Posterior cingulate gyrus (tissue), 11 donors: ENCODE results near the gene TRIM54.
A peak's percentile ranks its signal among the peaks of the same experiment; 100 is the strongest.

Experiments used
- DNase-seq, 10 donors: peaks; one replicate each; pipeline versions ENCODE4 v3.0.0 to v3.0.0-alpha.2; 2020 to 2021; ENCODE audit warnings: mixed read lengths in 3 of 10
- intact Hi-C: fragments of 100-400 bp; cut with DNase I; formaldehyde crosslinking; loops from one replicate; pipeline ENCODE4 v1.15.1; 2023

Gene TRIM54

GRCh38 chr2:27281855-27282559, at the start of gene TRIM54:
Gene TRIM54 (plus strand): TSS chr2:27282429. CDS start chr2:27282732, 303 bp downstream.
- DNase-seq = no peak
- intact Hi-C loops = loop anchor here (5.0 kb wide), 1 partner anchor 185 kb away; no protein-coding TSS in a partner anchor

GRCh38 chr2:27233341-27233740, 48.9 kb upstream of the TRIM54 start:
- DNase-seq = peak in 1 of 10 donors; percentile 73
- intact Hi-C loops = no loop called here

GRCh38 chr2:27236136-27236535, 46.1 kb upstream of the TRIM54 start:
- DNase-seq = peak in 2 of 10 donors; percentile 67 to 80
- intact Hi-C loops = no loop called here

- peak in 2 of 10 donors; percentile 20 to 41 for DNase-seq
These were observed 45.6 kb upstream of the TRIM54 start for GRCh38 chr2:27236626-27237025.

GRCh38 chr2:27237341-27237945, 44.8 kb upstream of the TRIM54 start:
- DNase-seq = peak in 2 of 10 donors; percentile 69 to 75
- intact Hi-C loops = no loop called here

More at GRCh38 chr2:27236626-27237025, 45.6 kb upstream of the TRIM54 start:
- intact Hi-C loops = no loop called here

- intact Hi-C loops = no loop called here
- peak in 2 of 10 donors; percentile 64 to 67 for DNase-seq
These were observed 43.3 kb upstream of the TRIM54 start for GRCh38 chr2:27238976-27239375.

- intact Hi-C loops = no loop called here
- DNase-seq = peak in 1 of 10 donors; percentile 65
These were observed 41.8 kb upstream of the TRIM54 start for GRCh38 chr2:27240406-27240805.

- intact Hi-C loops = no loop called here
These were observed 40.2 kb upstream of the TRIM54 start for GRCh38 chr2:27241761-27242613.

GRCh38 chr2:27242614-27242951, 39.6 kb upstream of the TRIM54 start:
- intact Hi-C loops = no loop called here
- DNase-seq = peak in 1 of 10 donors; percentile 49

More at GRCh38 chr2:27241761-27242613, 40.2 kb upstream of the TRIM54 start:
- peak in 2 of 10 donors; percentile 70 to 74 for DNase-seq

- intact Hi-C loops = no loop called here
- peak in 2 of 10 donors; percentile 73 to 77 for DNase-seq
These were observed 38.7 kb upstream of the TRIM54 start for GRCh38 chr2:27243391-27244130.

GRCh38 chr2:27245116-27245515, 37.1 kb upstream of the TRIM54 start:
- intact Hi-C loops = no loop called here
- DNase-seq = peak in 2 of 10 donors; percentile 3 to 8

- DNase-seq = no peak
- intact Hi-C loops = no loop called here
These were observed 36.6 kb upstream of the TRIM54 start for GRCh38 chr2:27245626-27246025.

GRCh38 chr2:27247893-27248292, 34.3 kb upstream of the TRIM54 start:
- intact Hi-C loops = no loop called here
- peak in 2 of 10 donors; percentile 12 to 19 for DNase-seq

GRCh38 chr2:27249159-27249890, 32.9 kb upstream of the TRIM54 start:
- intact Hi-C loops = no loop called here
- peak in 2 of 10 donors; percentile 47 to 70 for DNase-seq

- DNase-seq = peak in 7 of 10 donors; percentile 31 to 93 (median 59)
- intact Hi-C loops = loop anchor here (10.0 kb wide), 1 partner anchor 55 kb away; the partner anchor contains the start of gene UCN
These were observed 32.2 kb upstream of the TRIM54 start for GRCh38 chr2:27249891-27250651.

- peak in 1 of 10 donors; percentile 51 for DNase-seq
- intact Hi-C loops = loop anchor here (10.0 kb wide), 1 partner anchor 54 kb away; the partner anchor contains the start of gene UCN
These were observed 31.4 kb upstream of the TRIM54 start for GRCh38 chr2:27250652-27251379.

GRCh38 chr2:27251766-27252165, 30.5 kb upstream of the TRIM54 start:
- peak in 1 of 10 donors; percentile 83 for DNase-seq
- intact Hi-C loops = loop anchor here (10.0 kb wide), 1 partner anchor 53 kb away; the partner anchor contains the start of gene UCN

GRCh38 chr2:27255187-27255586, 27.0 kb upstream of the TRIM54 start:
- DNase-seq = peak in 1 of 10 donors; percentile 78
- intact Hi-C loops = loop anchor here (10.0 kb wide), 1 partner anchor 50 kb away; the partner anchor contains the start of gene UCN
